ENCODE data around the gene NCDN. TPM values are rescaled to one million over a fixed set of nuclear protein-coding genes. Genes with fewer than 3 reads are reported as not detected.

The NCDN gene
- total RNA-seq, 8 experiments from 2014 or later = 37.4 to 57.6 (median 50.3) TPM

DNA sequence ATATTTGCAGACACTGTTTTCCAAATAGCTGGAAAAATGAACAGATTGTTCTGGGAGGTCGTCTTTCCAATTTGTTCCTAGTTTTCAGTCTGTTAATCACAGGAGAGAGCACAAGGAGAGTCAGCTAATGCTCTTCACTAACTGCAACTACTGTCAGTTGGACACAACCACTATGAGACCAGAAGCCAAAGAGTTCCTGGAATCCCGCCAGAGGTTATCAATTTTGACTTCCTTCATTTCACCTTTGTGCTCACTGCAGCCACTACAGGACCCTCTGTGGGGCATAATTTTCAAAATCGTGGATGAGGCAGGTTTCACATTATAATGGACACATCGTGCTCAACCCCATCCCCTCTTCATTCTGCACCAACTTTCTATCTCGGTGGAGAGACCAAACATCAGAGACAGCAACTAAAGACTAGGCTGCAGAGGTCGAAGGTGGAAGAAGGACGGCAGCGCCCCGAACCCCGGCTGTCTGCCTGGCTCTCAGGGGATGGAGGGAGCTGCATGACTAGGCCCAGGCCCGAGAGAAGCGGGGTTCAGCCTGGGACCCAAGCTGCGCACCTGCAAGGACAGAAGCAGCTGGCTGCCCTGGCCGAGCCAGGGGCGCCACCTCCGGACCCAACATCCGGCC lies 998 bp upstream of the NCDN start:
- WGBS, 10 experiments = 0 to 10% (median 0%) methylated on average over 1 to 12 of the region's 17 CpGs; no CpG with 5 or more reads in 3 of the 10 experiments
- Histone ChIP-seq H3K4me1 (replicated peaks in 1 of 2) (peaks cover 27 to 30% of the 10 kb centered on the region in 2 donors), H3K27ac (peak overlapping the region; percentile 98 to 99), H3K4me3 (peak overlapping the region; percentile 68 to 93 (median 86))
- in situ Hi-C loops (cut with MboI; ENCODE audit: low pct_unique_long_range_greater_than_20kb in 2 of 9, low sequenced_read_pairs in 9 of 9, unreplicated experiment in 9 of 9) = loop anchor here in 2 of 9 experiments (25.0 kb wide), 1 partner anchor 156 kb away; the partner anchor contains the start of gene C1orf216 (in 2 of the 2)
- no peak for ATAC-seq (replicated peaks in 6 of 8)

DNA sequence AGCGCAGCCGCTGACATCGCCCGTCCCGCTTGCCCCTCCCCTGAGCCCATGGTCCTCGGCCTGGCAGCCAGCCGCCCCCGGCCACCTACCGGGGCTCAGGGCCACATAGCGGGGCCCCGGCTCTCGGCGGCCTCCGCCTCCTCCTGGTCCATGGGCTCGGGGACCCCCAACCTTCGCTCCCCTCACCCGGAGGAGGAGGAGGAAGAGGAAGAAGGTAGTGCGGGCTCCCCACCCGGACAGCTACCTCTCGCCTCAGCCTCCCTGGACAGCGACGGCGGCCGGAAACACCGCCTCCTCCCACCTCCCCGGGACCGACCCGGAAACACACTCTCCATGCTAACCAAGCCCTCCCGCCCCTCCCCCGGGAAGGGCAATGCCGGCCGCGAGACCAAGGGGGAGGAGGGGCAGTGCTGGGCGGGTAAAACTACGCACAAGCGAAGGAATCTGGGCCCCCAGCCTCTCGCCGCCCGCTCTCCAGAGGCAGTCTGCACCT lies 435 bp upstream of the NCDN start, which contains the start of gene KIAA0319L:
Gene KIAA0319L, minus strand, starts transcription at position 286 of the 493 bp plus-strand sequence. CDS start 2,912 bp downstream, outside the sequence.
- in situ Hi-C loops (cut with MboI; ENCODE audit: low pct_unique_long_range_greater_than_20kb in 2 of 9, low sequenced_read_pairs in 9 of 9, unreplicated experiment in 9 of 9) = loop anchor here in 2 of 9 experiments (25.0 kb wide), 1 partner anchor 155 kb away; the partner anchor contains the start of gene C1orf216 (in 2 of the 2)

GRCh38 chr1:35558374-35559316 lies 1.0 kb downstream of the NCDN start:
- Histone ChIP-seq H3K4me1 (replicated peaks in 1 of 2) (peaks cover 27 to 30% of the 10 kb centered on the region in 2 donors), H3K27ac (peak overlapping the region; percentile 98 to 99), H3K4me3 (peak overlapping the region; percentile 68 to 93 (median 86))
- WGBS, 10 experiments = 0 to 46% (median 20%) methylated on average over 1 to 11 of the region's 26 CpGs; no CpG with 5 or more reads in 4 of the 10 experiments
- ATAC-seq (replicated peaks in 6 of 8) = no peak
- in situ Hi-C loops (cut with MboI; ENCODE audit: low pct_unique_long_range_greater_than_20kb in 2 of 9, low sequenced_read_pairs in 9 of 9, unreplicated experiment in 9 of 9) = loop anchor here in 2 of 9 experiments (25.0 kb wide), 1 partner anchor 154 kb away; the partner anchor contains the start of gene C1orf216 (in 2 of the 2)

More for the DNA sequence above, 435 bp upstream of the NCDN start, which contains the start of gene KIAA0319L:
- Histone ChIP-seq H3K4me3 (peak within 1 kb of the TSS; percentile 68 to 93 (median 86)), H3K4me1 (replicated peaks in 1 of 2) (peaks cover 27 to 30% of the 10 kb centered on the region in 2 donors), H3K27ac (peak within 1 kb of the TSS; percentile 98 to 99)
- ATAC-seq (replicated peaks in 6 of 8) = peak; percentile 81 to 91 (median 85)
- WGBS, 10 experiments = 2% methylated on average over 7 of the region's 39 CpGs; no CpG with 5 or more reads in 9 of the 10 experiments

DNA sequence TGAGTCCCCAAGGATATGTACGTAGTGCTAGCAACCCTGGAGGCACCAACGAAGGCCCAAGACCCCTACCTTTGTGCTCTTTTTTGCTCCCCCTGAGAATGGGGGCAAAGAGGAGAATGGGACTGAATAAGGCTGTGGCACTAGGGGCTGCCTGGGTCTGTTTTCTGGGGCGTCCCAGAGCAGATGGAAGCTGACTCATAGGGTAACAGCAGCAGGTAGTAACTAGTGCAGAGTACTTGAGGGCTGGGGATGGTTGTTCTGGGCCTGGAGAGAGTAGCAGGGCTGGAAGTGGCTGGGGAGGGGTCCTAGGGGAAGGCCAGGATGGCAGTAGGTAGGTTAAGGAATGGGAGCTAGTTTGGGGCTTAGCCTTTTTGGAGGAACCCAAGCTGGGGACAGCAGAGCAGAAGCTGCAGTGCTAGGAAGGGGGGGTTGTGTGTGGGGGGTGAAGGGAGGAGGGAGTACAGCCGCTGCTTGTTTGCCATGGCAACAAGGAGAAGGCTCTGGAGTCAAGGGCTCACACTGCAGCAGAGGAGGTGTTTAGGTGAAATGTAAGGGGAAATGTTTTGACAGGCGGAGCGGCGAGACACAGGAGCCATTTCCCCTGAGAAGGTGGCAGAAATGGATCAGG lies 1.8 kb downstream of the NCDN start:
- in situ Hi-C loops (cut with MboI; ENCODE audit: low pct_unique_long_range_greater_than_20kb in 2 of 9, low sequenced_read_pairs in 9 of 9, unreplicated experiment in 9 of 9) = loop anchor here in 2 of 9 experiments (25.0 kb wide), 1 partner anchor 153 kb away; the partner anchor contains the start of gene C1orf216 (in 2 of the 2)

GRCh38 chr1:35560256-35561225 lies 2.9 kb downstream of the NCDN start:
- Histone ChIP-seq H3K4me1 (replicated peaks in 1 of 2) (peaks cover 13 to 14% of the 10 kb centered on the region in 2 donors), H3K27ac (no peak overlapping the region), H3K4me3 (no peak overlapping the region)
- 33 to 99% (median 90%) methylated on average over 1 to 28 of the region's 44 CpGs; no CpG with 5 or more reads in 5 of the 10 experiments for WGBS, 10 experiments
- in situ Hi-C loops (cut with MboI; ENCODE audit: low pct_unique_long_range_greater_than_20kb in 2 of 9, low sequenced_read_pairs in 9 of 9, unreplicated experiment in 9 of 9) = loop anchor here in 5 of 9 experiments (10.0 to 25.0 kb wide), 2 partner anchors 152 to 164 kb away; partner anchors contain the start of gene C1orf216 (in 2 of the 5)
- no peak for ATAC-seq (replicated peaks in 6 of 8)

More for the DNA sequence above, 1.8 kb downstream of the NCDN start:
- peaks cover 23 to 24% of the 10 kb centered on the region in 2 donors for H3K4me1 ChIP-seq (replicated peaks in 1 of 2)
- no peak for ATAC-seq (replicated peaks in 6 of 8)
- H3K27ac ChIP-seq = no peak overlapping the region
- 50 to 100% (median 97%) methylated on average over 1 to 5 of the region's 7 CpGs; no CpG with 5 or more reads in 2 of the 10 experiments for WGBS, 10 experiments
- peak overlapping the region; percentile 68 to 93 (median 86) for H3K4me3 ChIP-seq

DNA sequence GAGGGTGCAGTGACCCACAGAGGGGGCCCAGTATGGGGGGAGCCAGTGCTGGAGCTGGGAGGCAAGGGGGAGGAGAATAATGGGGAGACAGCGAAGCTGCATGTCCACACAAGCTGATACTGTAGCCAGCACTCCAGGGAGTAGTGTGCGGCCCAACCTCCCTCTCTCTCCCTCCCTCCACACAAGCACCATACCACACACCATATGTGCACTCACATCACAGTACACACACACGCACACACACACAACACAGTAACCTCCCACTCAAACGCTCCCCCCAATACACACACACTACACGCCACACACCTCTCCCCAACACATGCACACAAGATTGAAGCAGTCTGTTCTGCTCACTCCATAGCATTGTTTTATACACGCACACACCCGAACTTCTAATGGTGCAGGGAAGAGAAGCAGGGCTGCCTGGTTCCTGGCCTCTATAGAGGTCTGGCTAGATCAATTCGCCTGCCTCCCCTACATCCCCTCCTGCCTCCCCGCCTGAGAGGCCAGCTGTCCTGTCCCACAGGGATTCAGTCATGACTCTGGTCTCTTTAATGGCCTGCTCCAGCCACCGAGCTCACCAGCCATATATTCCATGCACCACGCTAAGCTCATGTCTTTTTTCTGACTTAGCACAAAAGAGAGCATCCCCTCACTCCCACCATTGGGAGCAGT lies 3.8 kb downstream of the NCDN start:
- no peak for ATAC-seq (replicated peaks in 6 of 8)
- Histone ChIP-seq H3K4me3 (no peak overlapping the region), H3K4me1 (replicated peaks in 1 of 2) (peaks cover 4 to 8% of the 10 kb centered on the region in 2 donors), H3K27ac (no peak overlapping the region)
- in situ Hi-C loops (cut with MboI; ENCODE audit: low pct_unique_long_range_greater_than_20kb in 2 of 9, low sequenced_read_pairs in 9 of 9, unreplicated experiment in 9 of 9) = loop anchor here in 5 of 9 experiments (10.0 to 25.0 kb wide), 2 partner anchors 151 to 163 kb away; partner anchors contain the start of gene C1orf216 (in 2 of the 5)
- WGBS, 10 experiments = 71 to 94% (median 85%) methylated on average over 3 to 4 of the region's 11 CpGs; no CpG with 5 or more reads in 6 of the 10 experiments

GRCh38 chr1:35561972-35562680 lies 4.5 kb downstream of the NCDN start:
- in situ Hi-C loops (cut with MboI; ENCODE audit: low pct_unique_long_range_greater_than_20kb in 2 of 9, low sequenced_read_pairs in 9 of 9, unreplicated experiment in 9 of 9) = loop anchor here in 5 of 9 experiments (10.0 to 25.0 kb wide), 2 partner anchors 150 to 163 kb away; partner anchors contain the start of gene C1orf216 (in 2 of the 5)
- Histone ChIP-seq H3K4me3 (no peak overlapping the region), H3K27ac (no peak overlapping the region), H3K4me1 (replicated peaks in 1 of 2) (peaks cover 4 to 8% of the 10 kb centered on the region in 2 donors)
- ATAC-seq (replicated peaks in 6 of 8) = no peak
- WGBS, 10 experiments = 60 to 100% (median 86%) methylated on average over 1 to 13 of the region's 15 CpGs; no CpG with 5 or more reads in 3 of the 10 experiments

DNA sequence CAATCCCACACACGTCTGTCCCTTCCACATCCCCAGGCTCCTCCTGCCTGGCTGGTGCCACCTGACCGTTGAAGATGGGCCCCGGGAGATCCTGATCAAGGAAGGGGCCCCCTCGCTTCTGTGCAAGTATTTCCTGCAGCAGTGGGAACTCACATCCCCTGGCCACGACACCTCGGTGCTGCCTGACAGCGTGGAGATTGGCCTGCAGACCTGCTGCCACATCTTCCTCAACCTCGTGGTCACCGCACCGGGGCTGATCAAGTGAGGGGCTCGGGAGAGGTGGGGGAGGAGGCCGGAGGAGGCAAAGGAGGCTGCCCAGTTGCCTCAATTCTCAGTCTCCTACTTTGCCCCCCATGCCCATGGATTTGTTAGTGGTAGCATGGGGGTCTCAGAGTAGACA lies 5.6 kb downstream of the NCDN start:
- in situ Hi-C loops (cut with MboI; ENCODE audit: low pct_unique_long_range_greater_than_20kb in 2 of 9, low sequenced_read_pairs in 9 of 9, unreplicated experiment in 9 of 9) = loop anchor here in 5 of 9 experiments (10.0 to 25.0 kb wide), 2 partner anchors 149 to 162 kb away; partner anchors contain the start of gene C1orf216 (in 2 of the 5)
- WGBS, 10 experiments = 63 to 100% (median 93%) methylated on average over 1 to 4 of the region's 12 CpGs; no CpG with 5 or more reads in 5 of the 10 experiments
- H3K4me3 ChIP-seq = no peak overlapping the region
- ATAC-seq (replicated peaks in 6 of 8) = no peak
- no peak overlapping the region for H3K27ac ChIP-seq
- H3K4me1 ChIP-seq (replicated peaks in 1 of 2) = peaks cover 4 to 8% of the 10 kb centered on the region in 2 donors

- peaks cover under 1 to 2% of the 10 kb centered on the region in 2 donors for H3K4me1 ChIP-seq (replicated peaks in 1 of 2)
- WGBS, 10 experiments = 30 to 93% (median 69%) methylated on average over 1 to 8 of the region's 9 CpGs; no CpG with 5 or more reads in 2 of the 10 experiments
- no peak overlapping the region for H3K4me3 ChIP-seq
- peak; percentile 39 to 77 (median 45) for ATAC-seq (replicated peaks in 6 of 8)
- in situ Hi-C loops (cut with MboI; ENCODE audit: low pct_unique_long_range_greater_than_20kb in 2 of 9, low sequenced_read_pairs in 9 of 9, unreplicated experiment in 9 of 9) = loop anchor here in 5 of 9 experiments (10.0 to 25.0 kb wide), 2 partner anchors 148 to 161 kb away; partner anchors contain the start of gene C1orf216 (in 2 of the 5)
- no peak overlapping the region for H3K27ac ChIP-seq
Measured at GRCh38 chr1:35564037-35564883, 6.7 kb downstream of the NCDN start.

All from motor neuron (in vitro differentiated cells).